DND-41 (cell line): ENCODE measurements around the gene HEXIM2.

Experiments used
- EZH2 ChIP-seq: IDR thresholded peaks from 3 replicates; pipeline ENCODE4 v1.6.1; 2012; ENCODE audit warnings: borderline replicate concordance, low read depth, mild to moderate bottlenecking, moderate library complexity, low read length, inconsistent platforms; ENCODE audit not compliant: severe bottlenecking
- TF ChIP-seq, protein P1 (sequence below): IDR thresholded peaks from 2 replicates; pipeline ENCODE4 v1.5.1; 2012; ENCODE audit warnings: borderline replicate concordance, low read length, moderate library complexity, mild to moderate bottlenecking; ENCODE audit not compliant: poor library complexity, severe bottlenecking; ENCODE audit errors: extremely low read depth

DNA sequence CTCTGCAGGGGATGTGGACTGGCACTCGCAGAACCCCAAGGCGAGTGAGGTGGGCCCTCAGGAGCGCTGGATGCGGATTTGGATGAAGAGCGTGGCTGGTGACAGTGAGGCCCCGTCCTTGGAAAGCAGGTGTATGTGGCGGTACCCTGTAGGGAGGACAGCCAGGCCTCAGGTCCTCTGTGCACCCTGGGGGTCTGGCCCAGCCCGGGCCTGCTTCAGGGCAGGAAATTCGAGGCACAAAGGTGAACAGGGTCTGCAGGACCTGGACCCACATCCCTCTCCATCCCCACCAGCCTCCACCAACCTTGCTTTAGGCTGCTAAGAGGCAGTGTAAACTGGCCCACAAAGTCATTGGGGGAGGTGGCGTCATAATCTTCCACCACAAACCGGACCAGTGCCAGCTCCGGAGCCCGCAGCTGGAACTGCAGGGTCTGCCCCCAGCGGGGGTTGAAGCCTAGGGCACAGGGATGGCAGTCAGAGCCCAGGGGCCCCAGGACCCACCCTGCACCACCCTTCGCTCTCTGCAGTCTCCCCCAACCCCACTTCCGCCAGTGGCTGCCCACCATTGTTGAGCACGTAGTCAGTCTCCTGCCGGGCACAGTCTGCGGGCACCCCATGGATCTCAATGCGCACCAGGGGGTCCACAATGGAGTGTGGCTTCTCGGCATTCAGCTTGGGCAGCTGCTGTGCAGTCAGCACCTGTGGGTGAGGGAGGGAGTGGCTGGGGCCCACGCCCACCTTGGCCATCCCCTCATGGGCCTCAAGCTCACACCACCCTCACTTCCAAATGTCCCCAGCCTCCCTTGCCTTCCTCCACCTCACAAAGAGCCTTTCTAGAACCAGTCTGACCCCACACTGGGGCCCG is 48.9 kb upstream of the HEXIM2 start:
- TF ChIP-seq, protein P1, sequence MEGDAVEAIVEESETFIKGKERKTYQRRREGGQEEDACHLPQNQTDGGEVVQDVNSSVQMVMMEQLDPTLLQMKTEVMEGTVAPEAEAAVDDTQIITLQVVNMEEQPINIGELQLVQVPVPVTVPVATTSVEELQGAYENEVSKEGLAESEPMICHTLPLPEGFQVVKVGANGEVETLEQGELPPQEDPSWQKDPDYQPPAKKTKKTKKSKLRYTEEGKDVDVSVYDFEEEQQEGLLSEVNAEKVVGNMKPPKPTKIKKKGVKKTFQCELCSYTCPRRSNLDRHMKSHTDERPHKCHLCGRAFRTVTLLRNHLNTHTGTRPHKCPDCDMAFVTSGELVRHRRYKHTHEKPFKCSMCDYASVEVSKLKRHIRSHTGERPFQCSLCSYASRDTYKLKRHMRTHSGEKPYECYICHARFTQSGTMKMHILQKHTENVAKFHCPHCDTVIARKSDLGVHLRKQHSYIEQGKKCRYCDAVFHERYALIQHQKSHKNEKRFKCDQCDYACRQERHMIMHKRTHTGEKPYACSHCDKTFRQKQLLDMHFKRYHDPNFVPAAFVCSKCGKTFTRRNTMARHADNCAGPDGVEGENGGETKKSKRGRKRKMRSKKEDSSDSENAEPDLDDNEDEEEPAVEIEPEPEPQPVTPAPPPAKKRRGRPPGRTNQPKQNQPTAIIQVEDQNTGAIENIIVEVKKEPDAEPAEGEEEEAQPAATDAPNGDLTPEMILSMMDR: no peak
- TF ChIP-seq EZH2: no peak
